HEK293 (cell line): ENCODE results near the gene PCDHB1.

Experiments used
- CTCF ChIA-PET: fragments of 350-600 bp; formaldehyde crosslinking; extraction: SDS; loops from one replicate; lab custom pipeline; 2021; ENCODE audit warnings: antibody characterized with exemption; lab: Yijun Ruan, JAX
- POLR2A ChIA-PET: fragments of 300-600 bp; formaldehyde crosslinking; extraction: SDS; loops from one replicate; lab custom pipeline; 2020; ENCODE audit warnings: antibody characterized with exemption, inconsistent platforms; lab: Yijun Ruan, JAX
- H3K27ac ChIP-seq: fragments of 200-500 bp; sonication (Bioruptor generic); 2 replicates; pipeline ENCODE4 v1.5.1; 2014; ENCODE audit warnings: low read depth, low read length, control low read depth, inconsistent platforms; ENCODE audit errors: extremely low read depth
- H3K36me3 ChIP-seq, 2 experiments: fragments of 200-500 bp in 1 of 2; sonication (Bioruptor generic) in 1 of 2; 1 replicate in 1 of 2; 2 replicates in 1 of 2; pipeline ENCODE4 v1.5.1; 2014 to 2017; ENCODE audit warnings: inconsistent platforms in 2 of 2, low read length in 2 of 2; ENCODE audit not compliant: control insufficient read depth in 2 of 2, insufficient read depth in 1 of 2
- H3K4me1 ChIP-seq: fragments of 200-500 bp; sonication (Bioruptor generic); 2 replicates; pipeline ENCODE4 v1.5.1; 2014; ENCODE audit warnings: mild to moderate bottlenecking, low read length, inconsistent platforms; ENCODE audit not compliant: control insufficient read depth, insufficient read depth
- H3K4me3 ChIP-seq: 2 replicates; pipeline ENCODE4 v1.5.1; 2011; ENCODE audit warnings: low read depth, mild to moderate bottlenecking, control low read depth, low read length, moderate library complexity
- H3K9me3 ChIP-seq: fragments of 200-500 bp; sonication (Bioruptor generic); 2 replicates; pipeline ENCODE4 v1.5.1; 2014; ENCODE audit warnings: low read depth, low read length, inconsistent platforms; ENCODE audit not compliant: control insufficient read depth, insufficient read depth
- KLF7 ChIP-seq: fragments of 450-650 bp; formaldehyde crosslinking; IDR thresholded peaks from 2 replicates; pipeline ENCODE4 v1.5.1; 2016; ENCODE audit warnings: missing biosample characterization, missing genetic modification characterization, borderline replicate concordance
- REPIN1 ChIP-seq: fragments of 450-650 bp; formaldehyde crosslinking; IDR thresholded peaks from 2 replicates; pipeline ENCODE4 v1.5.1; 2017; ENCODE audit warnings: missing biosample characterization, missing genetic modification characterization, low read depth
- TRIM28 ChIP-seq: IDR thresholded peaks from 2 replicates; pipeline ENCODE4 v1.6.1; 2011; ENCODE audit warnings: low read length, control low read depth, borderline replicate concordance
- ZNF146 ChIP-seq: fragments of 450-650 bp; formaldehyde crosslinking; IDR thresholded peaks from 2 replicates; pipeline ENCODE4 v1.5.1; 2016; ENCODE audit warnings: missing biosample characterization, missing genetic modification characterization
- ZNF202 ChIP-seq: fragments of 450-650 bp; formaldehyde crosslinking; IDR thresholded peaks from 2 replicates; pipeline ENCODE4 v1.5.1; 2016; ENCODE audit warnings: missing biosample characterization, missing genetic modification characterization, borderline replicate concordance
- ZNF248 ChIP-seq: fragments of 450-650 bp; formaldehyde crosslinking; IDR thresholded peaks from 2 replicates; pipeline ENCODE4 v1.5.1; 2017; ENCODE audit warnings: missing biosample characterization, missing genetic modification characterization
- ZNF302 ChIP-seq: fragments of 450-650 bp; formaldehyde crosslinking; IDR thresholded peaks from 2 replicates; pipeline ENCODE4 v1.5.1; 2016; ENCODE audit warnings: missing biosample characterization, missing genetic modification characterization, low read depth
- ZNF354C ChIP-seq: fragments of 450-650 bp; formaldehyde crosslinking; IDR thresholded peaks from 2 replicates; pipeline ENCODE4 v1.5.1; 2016; ENCODE audit warnings: missing biosample characterization, missing genetic modification characterization, low read depth, borderline replicate concordance
- ZNF426 ChIP-seq: fragments of 450-650 bp; formaldehyde crosslinking; IDR thresholded peaks from 2 replicates; pipeline ENCODE4 v1.5.1; 2017; ENCODE audit warnings: missing biosample characterization, missing genetic modification characterization, mild to moderate bottlenecking, inconsistent platforms, moderate library complexity
- ZNF510 ChIP-seq: fragments of 450-650 bp; formaldehyde crosslinking; IDR thresholded peaks from 2 replicates; pipeline ENCODE4 v1.5.1; 2018; ENCODE audit warnings: mild to moderate bottlenecking, missing genetic modification characterization, missing biosample characterization; ENCODE audit not compliant: insufficient replicate concordance
- ZNF529 ChIP-seq: fragments of 450-650 bp; formaldehyde crosslinking; IDR thresholded peaks from 2 replicates; pipeline ENCODE4 v1.5.1; 2017; ENCODE audit warnings: missing genetic modification characterization, missing biosample characterization; ENCODE audit not compliant: insufficient replicate concordance
- ZNF623 ChIP-seq: fragments of 450-650 bp; formaldehyde crosslinking; IDR thresholded peaks from 2 replicates; pipeline ENCODE4 v1.5.1; 2016; ENCODE audit warnings: missing biosample characterization, missing genetic modification characterization
- ZNF624 ChIP-seq: fragments of 450-650 bp; formaldehyde crosslinking; IDR thresholded peaks from 2 replicates; pipeline ENCODE4 v1.5.1; 2017; ENCODE audit warnings: missing biosample characterization, missing genetic modification characterization
- ZNF768 ChIP-seq: fragments of 450-650 bp; formaldehyde crosslinking; IDR thresholded peaks from 2 replicates; pipeline ENCODE4 v1.5.1; 2018; ENCODE audit warnings: missing biosample characterization, mild to moderate bottlenecking, missing genetic modification characterization
- ZNF791 ChIP-seq: fragments of 450-650 bp; formaldehyde crosslinking; IDR thresholded peaks from 2 replicates; pipeline ENCODE4 v1.5.1; 2016; ENCODE audit warnings: missing biosample characterization, missing genetic modification characterization
- TF ChIP-seq, protein P1 (sequence below): fragments of 450-650 bp; formaldehyde crosslinking; IDR thresholded peaks from 2 replicates; pipeline ENCODE4 v1.5.1; 2016; ENCODE audit warnings: missing biosample characterization, missing genetic modification characterization
- TF ChIP-seq, protein P2 (sequence below): fragments of 450-650 bp; formaldehyde crosslinking; IDR thresholded peaks from 2 replicates; pipeline ENCODE4 v1.5.0; 2017; ENCODE audit warnings: missing biosample characterization, missing genetic modification characterization, borderline replicate concordance
- TF ChIP-seq, protein P3 (sequence below): fragments of 450-650 bp; formaldehyde crosslinking; IDR thresholded peaks from 2 replicates; pipeline ENCODE4 v1.5.1; 2017; ENCODE audit warnings: missing biosample characterization, missing genetic modification characterization
- TF ChIP-seq, protein P4 (sequence below): sonication (generic); formaldehyde crosslinking; IDR thresholded peaks from 2 replicates; pipeline ENCODE4 v1.8.1; 2022; ENCODE audit warnings: mild to moderate bottlenecking, moderate library complexity, missing genetic modification reagents

The PCDHB1 gene

DNA sequence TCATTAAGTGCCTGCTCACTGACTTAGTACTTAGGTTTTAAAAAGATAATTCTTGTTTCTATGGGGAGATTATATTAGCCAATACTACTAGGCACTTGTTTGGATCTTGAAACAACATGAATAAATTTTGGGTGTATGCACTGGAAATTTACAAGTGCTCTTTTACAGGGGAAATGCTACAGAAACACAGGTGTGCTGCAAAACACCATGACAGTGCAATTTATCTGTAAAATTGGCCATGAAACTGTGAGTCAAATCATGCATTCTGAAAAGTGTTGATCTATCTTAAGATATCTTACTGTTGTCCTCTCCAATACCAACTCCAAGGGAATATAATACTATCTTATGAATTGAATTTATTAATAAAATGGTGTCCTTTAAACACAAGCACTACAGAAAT lies 12.1 kb upstream of the PCDHB1 start:
- Histone ChIP-seq H3K4me1 (peaks cover 14% of the 10 kb centered on the region), H3K27ac (no peak overlapping the region), H3K9me3 (no peaks in the 10 kb centered on the region), H3K36me3 (no peaks in the 10 kb centered on the region), H3K4me3 (no peak overlapping the region)
- no peak for TF ChIP-seq ZNF624 (tag by site-specific recombination)
- TF ChIP-seq ZNF510 (tag by site-specific recombination), result no peak
- no peak for TF ChIP-seq KLF7 (tag by site-specific recombination)
- TF ChIP-seq, protein P1, sequence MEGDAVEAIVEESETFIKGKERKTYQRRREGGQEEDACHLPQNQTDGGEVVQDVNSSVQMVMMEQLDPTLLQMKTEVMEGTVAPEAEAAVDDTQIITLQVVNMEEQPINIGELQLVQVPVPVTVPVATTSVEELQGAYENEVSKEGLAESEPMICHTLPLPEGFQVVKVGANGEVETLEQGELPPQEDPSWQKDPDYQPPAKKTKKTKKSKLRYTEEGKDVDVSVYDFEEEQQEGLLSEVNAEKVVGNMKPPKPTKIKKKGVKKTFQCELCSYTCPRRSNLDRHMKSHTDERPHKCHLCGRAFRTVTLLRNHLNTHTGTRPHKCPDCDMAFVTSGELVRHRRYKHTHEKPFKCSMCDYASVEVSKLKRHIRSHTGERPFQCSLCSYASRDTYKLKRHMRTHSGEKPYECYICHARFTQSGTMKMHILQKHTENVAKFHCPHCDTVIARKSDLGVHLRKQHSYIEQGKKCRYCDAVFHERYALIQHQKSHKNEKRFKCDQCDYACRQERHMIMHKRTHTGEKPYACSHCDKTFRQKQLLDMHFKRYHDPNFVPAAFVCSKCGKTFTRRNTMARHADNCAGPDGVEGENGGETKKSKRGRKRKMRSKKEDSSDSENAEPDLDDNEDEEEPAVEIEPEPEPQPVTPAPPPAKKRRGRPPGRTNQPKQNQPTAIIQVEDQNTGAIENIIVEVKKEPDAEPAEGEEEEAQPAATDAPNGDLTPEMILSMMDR, result no peak
- TF ChIP-seq ZNF248 (tag by site-specific recombination), result no peak
- TF ChIP-seq, protein P2, sequence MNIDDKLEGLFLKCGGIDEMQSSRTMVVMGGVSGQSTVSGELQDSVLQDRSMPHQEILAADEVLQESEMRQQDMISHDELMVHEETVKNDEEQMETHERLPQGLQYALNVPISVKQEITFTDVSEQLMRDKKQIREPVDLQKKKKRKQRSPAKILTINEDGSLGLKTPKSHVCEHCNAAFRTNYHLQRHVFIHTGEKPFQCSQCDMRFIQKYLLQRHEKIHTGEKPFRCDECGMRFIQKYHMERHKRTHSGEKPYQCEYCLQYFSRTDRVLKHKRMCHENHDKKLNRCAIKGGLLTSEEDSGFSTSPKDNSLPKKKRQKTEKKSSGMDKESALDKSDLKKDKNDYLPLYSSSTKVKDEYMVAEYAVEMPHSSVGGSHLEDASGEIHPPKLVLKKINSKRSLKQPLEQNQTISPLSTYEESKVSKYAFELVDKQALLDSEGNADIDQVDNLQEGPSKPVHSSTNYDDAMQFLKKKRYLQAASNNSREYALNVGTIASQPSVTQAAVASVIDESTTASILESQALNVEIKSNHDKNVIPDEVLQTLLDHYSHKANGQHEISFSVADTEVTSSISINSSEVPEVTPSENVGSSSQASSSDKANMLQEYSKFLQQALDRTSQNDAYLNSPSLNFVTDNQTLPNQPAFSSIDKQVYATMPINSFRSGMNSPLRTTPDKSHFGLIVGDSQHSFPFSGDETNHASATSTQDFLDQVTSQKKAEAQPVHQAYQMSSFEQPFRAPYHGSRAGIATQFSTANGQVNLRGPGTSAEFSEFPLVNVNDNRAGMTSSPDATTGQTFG (tag by site-specific recombination), result no peak
- no peak for TF ChIP-seq ZNF146 (tag by site-specific recombination)
- TF ChIP-seq, protein P3, sequence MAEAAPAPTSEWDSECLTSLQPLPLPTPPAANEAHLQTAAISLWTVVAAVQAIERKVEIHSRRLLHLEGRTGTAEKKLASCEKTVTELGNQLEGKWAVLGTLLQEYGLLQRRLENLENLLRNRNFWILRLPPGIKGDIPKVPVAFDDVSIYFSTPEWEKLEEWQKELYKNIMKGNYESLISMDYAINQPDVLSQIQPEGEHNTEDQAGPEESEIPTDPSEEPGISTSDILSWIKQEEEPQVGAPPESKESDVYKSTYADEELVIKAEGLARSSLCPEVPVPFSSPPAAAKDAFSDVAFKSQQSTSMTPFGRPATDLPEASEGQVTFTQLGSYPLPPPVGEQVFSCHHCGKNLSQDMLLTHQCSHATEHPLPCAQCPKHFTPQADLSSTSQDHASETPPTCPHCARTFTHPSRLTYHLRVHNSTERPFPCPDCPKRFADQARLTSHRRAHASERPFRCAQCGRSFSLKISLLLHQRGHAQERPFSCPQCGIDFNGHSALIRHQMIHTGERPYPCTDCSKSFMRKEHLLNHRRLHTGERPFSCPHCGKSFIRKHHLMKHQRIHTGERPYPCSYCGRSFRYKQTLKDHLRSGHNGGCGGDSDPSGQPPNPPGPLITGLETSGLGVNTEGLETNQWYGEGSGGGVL (tag by site-specific recombination), result no peak
- TF ChIP-seq ZNF354C (tag by site-specific recombination), result no peak
- no peak for TF ChIP-seq ZNF623 (tag by site-specific recombination)
- TF ChIP-seq TRIM28, result no peak
- TF ChIP-seq ZNF202 (tag by site-specific recombination), result no peak
- no peak for TF ChIP-seq ZNF302 (tag by site-specific recombination)
- TF ChIP-seq ZNF768 (tag by site-specific recombination), result no peak
- no peak for TF ChIP-seq REPIN1 (tag by site-specific recombination)
- TF ChIP-seq, protein P4, sequence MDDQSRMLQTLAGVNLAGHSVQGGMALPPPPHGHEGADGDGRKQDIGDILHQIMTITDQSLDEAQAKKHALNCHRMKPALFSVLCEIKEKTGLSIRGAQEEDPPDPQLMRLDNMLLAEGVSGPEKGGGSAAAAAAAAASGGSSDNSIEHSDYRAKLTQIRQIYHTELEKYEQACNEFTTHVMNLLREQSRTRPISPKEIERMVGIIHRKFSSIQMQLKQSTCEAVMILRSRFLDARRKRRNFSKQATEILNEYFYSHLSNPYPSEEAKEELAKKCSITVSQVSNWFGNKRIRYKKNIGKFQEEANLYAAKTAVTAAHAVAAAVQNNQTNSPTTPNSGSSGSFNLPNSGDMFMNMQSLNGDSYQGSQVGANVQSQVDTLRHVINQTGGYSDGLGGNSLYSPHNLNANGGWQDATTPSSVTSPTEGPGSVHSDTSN (CRISPR knock-in tag), result no peak
- TF ChIP-seq ZNF426 (tag by site-specific recombination), result no peak
- TF ChIP-seq ZNF529 (tag by site-specific recombination), result no peak
- TF ChIP-seq ZNF791 (tag by site-specific recombination), result no peak
- CTCF ChIA-PET, result interaction anchor here (0.9 to 3.5 kb wide), 10 partner anchors 28 to 183 kb away, joined by 3 to 40 read pairs (median 7); partner anchors contain the start of genes PCDHA10, PCDHA11, PCDHA13 and PCDHAC1
- POLR2A ChIA-PET, result interaction anchor here (0.7 kb wide), 1 partner anchor 112 kb away, joined by 3 read pairs; no protein-coding TSS in a partner anchor
